Heart left ventricle (tissue), 16 donors: ENCODE data around the gene MYH11. TPM values are rescaled to one million over a fixed set of nuclear protein-coding genes. Genes with fewer than 3 reads are reported as not detected.

Source experiments
- ATAC-seq, 4 donors: fragments of 200-7000 bp; cut with Tn5 transposase; one replicate each; pipeline ENCODE4 v1.9.1; 2020 to 2022; ENCODE audit warnings: moderate library complexity in 4 of 4, mild to moderate bottlenecking in 3 of 4, moderate number of reproducible peaks in 1 of 4
- DNase-seq, 5 donors: peaks; one replicate each; pipeline ENCODE4 v3.0.0-alpha.2; 2020
- H3K27ac ChIP-seq, 12 donors: fragments of 200-600 bp; sonication (generic) in 4 of 12; one replicate each; pipeline versions ENCODE4 v1.5.0 to v1.8.0; 2016 to 2022; ENCODE audit warnings: mild to moderate bottlenecking in 2 of 12
- H3K27me3 ChIP-seq, 9 donors: fragments of 200-600 bp; sonication (generic) in 2 of 9; one replicate each; pipeline versions ENCODE4 v1.5.1 to v1.8.0; 2016 to 2022; ENCODE audit warnings: mild to moderate bottlenecking in 3 of 9
- H3K36me3 ChIP-seq, 9 donors: fragments of 200-600 bp; sonication (generic) in 2 of 9; one replicate each; pipeline versions ENCODE4 v1.5.0 to v1.8.0; 2018 to 2022; ENCODE audit warnings: mild to moderate bottlenecking in 2 of 9
- H3K4me1 ChIP-seq, 12 donors: fragments of 200-600 bp; sonication (generic) in 4 of 12; one replicate each; pipeline versions ENCODE4 v1.5.0 to v1.8.0; 2016 to 2022; ENCODE audit warnings: mild to moderate bottlenecking in 3 of 12
- H3K4me3 ChIP-seq, 12 donors: fragments of 200-600 bp; sonication (generic) in 4 of 12; one replicate each; pipeline versions ENCODE4 v1.5.0 to v1.8.0; 2017 to 2022; ENCODE audit warnings: mild to moderate bottlenecking in 9 of 12, moderate library complexity in 4 of 12
- H3K9me3 ChIP-seq, 12 donors: fragments of 200-600 bp; sonication (generic) in 4 of 12; one replicate each; pipeline versions ENCODE4 v1.5.0 to v1.8.0; 2016 to 2022; ENCODE audit warnings: mild to moderate bottlenecking in 1 of 12
- POLR2A ChIP-seq, 2 donors: fragments of 450-650 bp; IDR thresholded peaks; one replicate each; pipeline ENCODE4 v1.6.1; 2017; ENCODE audit warnings: antibody characterized with exemption in 2 of 2, mild to moderate bottlenecking in 2 of 2, moderate library complexity in 2 of 2
- WGBS, 4 donors: extraction: QIAGEN DNeasy Blood & Tissue Kit in 2 of 4; methylation state at CpG; one replicate each; pipeline versions ENCODE4 v1.1.5 to v1.1.7; 2013 to 2018; 5-methylcytosine and 5-hydroxymethylcytosine counted together
- intact Hi-C, 10 donors: fragments of 100-400 bp; cut with DNase I; formaldehyde crosslinking; loops; one replicate each; pipeline versions ENCODE4 v1.11.1 to v1.14.2; 2022
- polyA plus RNA-seq, 2 donors: library from polyadenylated mRNA; stranded (reverse); fragments of 200-250 nt; gene quantifications; one replicate each; pipeline ENCODE4 v1.2.3, GENCODE V29; 2013
- total RNA-seq, 9 donors: library from RNA; depleted of rRNA in 2 of 9; stranded (reverse); fragments of >200 nt in 2 of 9; fragmentation: NEBNext Ultra II Directional in 3 of 9; extraction: Animal tissue kit (Norgen Biotek cat#: 25700) in 3 of 9; gene quantifications; one replicate each; pipeline versions ENCODE4 v1.1.0 to v1.2.4, GENCODE V29; 2016 to 2023
- TF ChIP-seq, protein P1 (sequence below), 12 donors: fragments of 200-600 bp; sonication (generic) in 4 of 12; IDR thresholded peaks; one replicate each; pipeline versions ENCODE4 v1.5.0 to v1.8.0; 2018 to 2022; ENCODE audit warnings: antibody characterized with exemption in 12 of 12, mild to moderate bottlenecking in 5 of 12
- donor health status: ischemic (EF 13 %, LVEDD 7.1; RV severe dilation, severe dysfunction).
- donor health status: healthy with polysubstance abuse.
- donor health status: DM: no; HTN: yes; CAD: no.
- donor health status: DM: no; HTN: no; CAD: no.
- donor health status: ischemic (EF 25% LVEDD 6.9; RV normal size, moderate dysfunction).
- donor health status: ischemic (EF 25% LVEDD 5.7; RV mildly dilated, moderate dysfunction).
- donor health status: healthy.
- donor health status: DM: yes; HTN: yes; CAD: no.
- donor health status: ischemic (EF 35%, LVEDD 5.7; RV mildly dilated, moderate dysfunction).
- donor health status: nonischemic (EF 11% LVEDD 7.7; RV severe dilation, severe dysfunction).
- donor health status: DM: yes; HTN: yes; CAD: no.
- donor health status: PGD.
- donor health status: ischemic (EF 29% LVEDD 5.4; RV normal size, mild dysfunction).
- donor health status: nonischemic (EF 23%, LVEDD 6.1; RV moderate dilation, normal function).

Gene MYH11
- total and polyA plus RNA-seq, 11 donors, result 9.8 to 71.9 (median 26.5) TPM

DNA sequence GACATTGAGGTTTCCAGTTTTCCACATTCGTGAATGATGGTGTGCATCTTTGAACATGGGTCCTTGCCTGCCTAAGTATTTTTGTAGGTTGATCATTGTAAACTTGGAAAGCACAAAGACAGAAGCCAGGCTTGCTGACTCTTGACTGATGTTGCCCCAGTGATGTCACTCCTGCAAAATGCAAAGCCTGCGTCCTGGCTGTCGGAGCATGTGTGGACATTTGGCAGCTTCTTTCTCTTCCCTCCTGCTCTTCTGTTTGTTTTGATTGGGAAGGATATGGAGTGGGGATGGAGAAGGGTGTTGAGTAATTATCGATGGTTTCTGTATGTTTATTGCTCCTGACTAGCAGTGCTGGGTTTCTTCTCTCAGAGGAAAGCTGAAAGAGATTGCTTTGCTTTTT, 203.6 kb downstream of the MYH11 start:
- DNase-seq (peak in 3 of 5 donors; percentile 28 to 50 (median 46)), ATAC-seq (peak in 3 of 4 donors; percentile 6 to 38 (median 26))
- H3K9me3 ChIP-seq, result no peaks in the 10 kb centered on the region
- H3K27me3 ChIP-seq, result no peaks in the 10 kb centered on the region
- TF ChIP-seq POLR2A (IDR thresholded peaks at IDR 0.05), result no peak
- TF ChIP-seq, protein P1, sequence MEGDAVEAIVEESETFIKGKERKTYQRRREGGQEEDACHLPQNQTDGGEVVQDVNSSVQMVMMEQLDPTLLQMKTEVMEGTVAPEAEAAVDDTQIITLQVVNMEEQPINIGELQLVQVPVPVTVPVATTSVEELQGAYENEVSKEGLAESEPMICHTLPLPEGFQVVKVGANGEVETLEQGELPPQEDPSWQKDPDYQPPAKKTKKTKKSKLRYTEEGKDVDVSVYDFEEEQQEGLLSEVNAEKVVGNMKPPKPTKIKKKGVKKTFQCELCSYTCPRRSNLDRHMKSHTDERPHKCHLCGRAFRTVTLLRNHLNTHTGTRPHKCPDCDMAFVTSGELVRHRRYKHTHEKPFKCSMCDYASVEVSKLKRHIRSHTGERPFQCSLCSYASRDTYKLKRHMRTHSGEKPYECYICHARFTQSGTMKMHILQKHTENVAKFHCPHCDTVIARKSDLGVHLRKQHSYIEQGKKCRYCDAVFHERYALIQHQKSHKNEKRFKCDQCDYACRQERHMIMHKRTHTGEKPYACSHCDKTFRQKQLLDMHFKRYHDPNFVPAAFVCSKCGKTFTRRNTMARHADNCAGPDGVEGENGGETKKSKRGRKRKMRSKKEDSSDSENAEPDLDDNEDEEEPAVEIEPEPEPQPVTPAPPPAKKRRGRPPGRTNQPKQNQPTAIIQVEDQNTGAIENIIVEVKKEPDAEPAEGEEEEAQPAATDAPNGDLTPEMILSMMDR (IDR thresholded peaks at IDR 0.05), result no peak
- H3K4me1 ChIP-seq, result peaks cover 0 to 43% (median 24%) of the 10 kb centered on the region in 12 donors
- H3K36me3 ChIP-seq, result peaks cover 0 to 20% (median 5%) of the 10 kb centered on the region in 9 donors
- intact Hi-C loops, result no loop called here
- no peak overlapping the region for H3K4me3 ChIP-seq
- H3K27ac ChIP-seq, result peak overlapping the region in 5 of 12 donors; percentile 23 to 94 (median 25)
- 12 to 29% (median 16%) methylated on average over 4 of the region's 4 CpGs for WGBS, 4 donors

Other genes with a start within 250 kb of the MYH11 start
- gene MARF1, start 213.9 kb downstream of the MYH11 start, total RNA-seq, result 10 to 100 TPM; 24.1 to 61.3 (median 43.1) TPM
- 10 to 100 TPM; 11.4 to 17.5 TPM for gene MARF1, start 213.9 kb downstream of the MYH11 start, polyA plus RNA-seq
- gene NDE1, start 206.8 kb downstream of the MYH11 start, total RNA-seq, result 10 to 100 TPM; 13.6 to 32.3 (median 20.4) TPM
- 10 to 100 TPM in 1 of 2 donors, 1 to 10 TPM in 1; 5.9 to 17.3 TPM for gene NDE1, start 206.8 kb downstream of the MYH11 start, polyA plus RNA-seq
- 10 to 100 TPM; 23.0 to 40.3 (median 28.7) TPM for gene CEP20, start 31.6 kb upstream of the MYH11 start, total RNA-seq
- 10 to 100 TPM; 14.1 to 25.0 TPM for gene CEP20, start 31.6 kb upstream of the MYH11 start, polyA plus RNA-seq
- 10 to 100 TPM; 14.4 to 28.0 (median 24.0) TPM for gene ABCC1, start 92.6 kb upstream of the MYH11 start, total RNA-seq
- 10 to 100 TPM in 1 of 2 donors, 1 to 10 TPM in 1; 8.1 to 10.8 TPM for gene ABCC1, start 92.6 kb upstream of the MYH11 start, polyA plus RNA-seq